WTC11 (cell line): ENCODE data around the gene SMAD3. TPM values are rescaled to one million over a fixed set of nuclear protein-coding genes. Genes with fewer than 3 reads are reported as not detected.

Source experiments
- ATAC-seq: fragments of 200-7000 bp; cut with Tn5 transposase; 2 replicates; pipeline ENCODE4 v1.10.0; 2021; ENCODE audit warnings: mild to moderate bottlenecking, moderate library complexity
- CTCF ChIA-PET: fragments of 300-600 bp; sonication (Branson Sonifier 250); formaldehyde crosslinking; loops from one replicate; lab custom pipeline; 2021; ENCODE audit warnings: antibody characterized with exemption; lab: Charles Lee
- POLR2A ChIA-PET: fragments of 350-600 bp; sonication (Branson Sonifier 250); formaldehyde crosslinking; loops from one replicate; lab custom pipeline; 2021; ENCODE audit warnings: antibody characterized with exemption; lab: Charles Lee
- DNase-seq: peaks from one replicate; pipeline ENCODE4 v3.0.0; 2021; ENCODE audit warnings: low spot score
- H3K27ac Mint-ChIP-seq: 2 replicates; pipeline ENCODE4 v1.8.0; 2021; ENCODE audit warnings: mixed read lengths
- H3K27me3 Mint-ChIP-seq: 2 replicates; pipeline ENCODE4 v1.8.0; 2021; ENCODE audit warnings: low read depth, mild to moderate bottlenecking, moderate library complexity, mixed read lengths
- H3K36me3 Mint-ChIP-seq: 2 replicates; pipeline ENCODE4 v1.8.0; 2021; ENCODE audit warnings: mixed read lengths
- H3K4me1 Mint-ChIP-seq: 2 replicates; pipeline ENCODE4 v1.8.0; 2022; ENCODE audit warnings: mixed read lengths
- H3K4me3 Mint-ChIP-seq: 2 replicates; pipeline ENCODE4 v1.8.0; 2021; ENCODE audit warnings: mild to moderate bottlenecking, moderate library complexity, mixed read lengths
- H3K9me3 Mint-ChIP-seq: 2 replicates; pipeline ENCODE4 v1.8.0; 2021; ENCODE audit warnings: mixed read lengths
- AFF4 ChIP-seq: sonication (generic); formaldehyde crosslinking; IDR thresholded peaks from 2 replicates; pipeline ENCODE4 v1.8.1; 2023; ENCODE audit warnings: mild to moderate bottlenecking, missing genetic modification reagents, borderline replicate concordance
- AR ChIP-seq: fragments of 250-450 bp; sonication (Bioruptor Pico); IDR thresholded peaks from 2 replicates; pipeline ENCODE4 v1.9.0; 2021; ENCODE audit warnings: mild to moderate bottlenecking
- ATF3 ChIP-seq: sonication (generic); formaldehyde crosslinking; conservative IDR thresholded peaks from 2 replicates; pipeline ENCODE4 v1.8.1; 2022; ENCODE audit warnings: mild to moderate bottlenecking, missing genetic modification reagents
- CBFB ChIP-seq: sonication (generic); formaldehyde crosslinking; IDR thresholded peaks from 2 replicates; pipeline ENCODE4 v1.8.1; 2022; ENCODE audit warnings: mild to moderate bottlenecking, low read depth, missing genetic modification reagents
- CTCF ChIP-seq: fragments of 200-600 bp; IDR thresholded peaks from 2 replicates; pipeline ENCODE4 v1.8.0; 2022; ENCODE audit warnings: antibody characterized with exemption
- EMX1 ChIP-seq: fragments of 250-450 bp; sonication (Bioruptor Pico); IDR thresholded peaks from 2 replicates; pipeline ENCODE4 v1.8.0; 2021; ENCODE audit warnings: mild to moderate bottlenecking
- ESRRA ChIP-seq: sonication (generic); formaldehyde crosslinking; IDR thresholded peaks from 2 replicates; pipeline ENCODE4 v1.8.1; 2022; ENCODE audit warnings: mild to moderate bottlenecking, missing genetic modification reagents, borderline replicate concordance
- GTF2I ChIP-seq: fragments of 250-450 bp; sonication (Bioruptor Pico); conservative IDR thresholded peaks from 2 replicates; pipeline ENCODE4 v1.4.0; 2021; ENCODE audit warnings: mild to moderate bottlenecking
- HMGXB4 ChIP-seq: sonication (generic); formaldehyde crosslinking; IDR thresholded peaks from 2 replicates; pipeline ENCODE4 v1.8.1; 2023; ENCODE audit warnings: mild to moderate bottlenecking, moderate library complexity, missing genetic modification reagents
- MLX ChIP-seq: sonication (generic); formaldehyde crosslinking; IDR thresholded peaks from 2 replicates; pipeline ENCODE4 v1.8.1; 2023; ENCODE audit warnings: mild to moderate bottlenecking, missing genetic modification reagents, moderate library complexity
- TCF7 ChIP-seq: sonication (generic); formaldehyde crosslinking; IDR thresholded peaks from 2 replicates; pipeline ENCODE4 v1.8.0; 2022; ENCODE audit warnings: mild to moderate bottlenecking, low read depth, missing genetic modification reagents, moderate library complexity
- ZNF121 ChIP-seq: sonication (generic); formaldehyde crosslinking; IDR thresholded peaks from 2 replicates; pipeline ENCODE4 v1.8.0; 2023; ENCODE audit warnings: missing genetic modification reagents
- total RNA-seq: library from RNA; stranded (reverse); gene quantifications from 3 replicates; pipeline ENCODE4 v1.2.3, GENCODE V29; 2021
- TF ChIP-seq, protein P1 (sequence below): sonication (generic); formaldehyde crosslinking; IDR thresholded peaks from 2 replicates; pipeline ENCODE4 v1.8.0; 2022; ENCODE audit warnings: mild to moderate bottlenecking, missing genetic modification reagents
- TF ChIP-seq, protein P2 (sequence below): sonication (generic); formaldehyde crosslinking; IDR thresholded peaks from 2 replicates; pipeline ENCODE4 v1.8.0; 2023; ENCODE audit warnings: missing genetic modification reagents
- TF ChIP-seq, protein P3 (sequence below): sonication (generic); formaldehyde crosslinking; IDR thresholded peaks from 2 replicates; pipeline ENCODE4 v1.8.1; 2022; ENCODE audit warnings: mild to moderate bottlenecking, missing genetic modification reagents, moderate library complexity, borderline replicate concordance

The SMAD3 gene
- total RNA-seq, 1 experiment from 2014 or later: 34.6 TPM

DNA sequence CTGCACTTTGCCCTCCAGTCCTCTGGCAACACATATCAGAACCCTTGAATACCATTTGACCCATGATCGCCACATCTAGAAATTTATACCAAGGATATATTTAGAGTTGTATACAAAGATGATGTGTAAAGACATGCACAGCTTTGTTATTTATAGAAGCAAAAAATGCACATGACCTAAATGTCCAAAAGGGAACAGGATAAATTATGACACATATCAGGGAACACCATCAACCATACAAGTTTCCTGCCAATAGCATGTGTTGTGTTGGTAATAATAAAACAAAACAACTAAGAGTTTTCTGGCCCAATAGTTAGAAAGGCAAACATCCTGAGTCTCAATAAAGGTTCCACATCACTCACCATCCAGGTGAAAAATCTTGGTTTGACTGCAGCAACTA, 137.6 kb downstream of the SMAD3 start (continued):
- TF ChIP-seq ATF3: no peak

- H3K27me3 Mint-ChIP-seq: no peaks in the 10 kb centered on the region
- POLR2A ChIA-PET: interaction anchor here (0.6 kb wide), 1 partner anchor 190 kb away, joined by 4 read pairs; no protein-coding TSS in a partner anchor
- no peak for ATAC-seq
These were observed 142.3 kb downstream of the SMAD3 start for GRCh38 chr15:67207555-67208207.

More at GRCh38 chr15:67207555-67208207, 142.3 kb downstream of the SMAD3 start:
- DNase-seq: no peak
- H3K36me3 Mint-ChIP-seq: peaks cover 9% of the 10 kb centered on the region
- CTCF ChIA-PET: interaction anchor here (1.7 kb wide), 1 partner anchor 226 kb away, joined by 3 read pairs; no protein-coding TSS in a partner anchor
- H3K27ac Mint-ChIP-seq: no peak overlapping the region
- H3K4me3 Mint-ChIP-seq: no peak overlapping the region
- H3K4me1 Mint-ChIP-seq: no peaks in the 10 kb centered on the region
- H3K9me3 Mint-ChIP-seq: no peaks in the 10 kb centered on the region
- TF ChIP-seq ATF3 (no peak), AR (CRISPR knock-in tag) (no peak), ZNF121 (CRISPR knock-in tag) (no peak), TCF7 (no peak), EMX1 (CRISPR knock-in tag) (no peak), HMGXB4 (CRISPR knock-in tag) (no peak), MLX (CRISPR knock-in tag) (no peak), AFF4 (CRISPR knock-in tag) (no peak), GTF2I (CRISPR knock-in tag) (no peak), ESRRA (CRISPR knock-in tag) (no peak), CBFB (CRISPR knock-in tag) (no peak), CTCF (no peak)
- TF ChIP-seq, protein P1, sequence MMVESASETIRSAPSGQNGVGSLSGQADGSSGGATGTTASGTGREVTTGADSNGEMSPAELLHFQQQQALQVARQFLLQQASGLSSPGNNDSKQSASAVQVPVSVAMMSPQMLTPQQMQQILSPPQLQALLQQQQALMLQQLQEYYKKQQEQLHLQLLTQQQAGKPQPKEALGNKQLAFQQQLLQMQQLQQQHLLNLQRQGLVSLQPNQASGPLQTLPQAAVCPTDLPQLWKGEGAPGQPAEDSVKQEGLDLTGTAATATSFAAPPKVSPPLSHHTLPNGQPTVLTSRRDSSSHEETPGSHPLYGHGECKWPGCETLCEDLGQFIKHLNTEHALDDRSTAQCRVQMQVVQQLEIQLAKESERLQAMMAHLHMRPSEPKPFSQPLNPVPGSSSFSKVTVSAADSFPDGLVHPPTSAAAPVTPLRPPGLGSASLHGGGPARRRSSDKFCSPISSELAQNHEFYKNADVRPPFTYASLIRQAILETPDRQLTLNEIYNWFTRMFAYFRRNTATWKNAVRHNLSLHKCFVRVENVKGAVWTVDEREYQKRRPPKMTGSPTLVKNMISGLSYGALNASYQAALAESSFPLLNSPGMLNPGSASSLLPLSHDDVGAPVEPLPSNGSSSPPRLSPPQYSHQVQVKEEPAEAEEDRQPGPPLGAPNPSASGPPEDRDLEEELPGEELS (CRISPR knock-in tag): no peak
- TF ChIP-seq, protein P2, sequence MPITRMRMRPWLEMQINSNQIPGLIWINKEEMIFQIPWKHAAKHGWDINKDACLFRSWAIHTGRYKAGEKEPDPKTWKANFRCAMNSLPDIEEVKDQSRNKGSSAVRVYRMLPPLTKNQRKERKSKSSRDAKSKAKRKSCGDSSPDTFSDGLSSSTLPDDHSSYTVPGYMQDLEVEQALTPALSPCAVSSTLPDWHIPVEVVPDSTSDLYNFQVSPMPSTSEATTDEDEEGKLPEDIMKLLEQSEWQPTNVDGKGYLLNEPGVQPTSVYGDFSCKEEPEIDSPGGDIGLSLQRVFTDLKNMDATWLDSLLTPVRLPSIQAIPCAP: no peak
- TF ChIP-seq, protein P3, sequence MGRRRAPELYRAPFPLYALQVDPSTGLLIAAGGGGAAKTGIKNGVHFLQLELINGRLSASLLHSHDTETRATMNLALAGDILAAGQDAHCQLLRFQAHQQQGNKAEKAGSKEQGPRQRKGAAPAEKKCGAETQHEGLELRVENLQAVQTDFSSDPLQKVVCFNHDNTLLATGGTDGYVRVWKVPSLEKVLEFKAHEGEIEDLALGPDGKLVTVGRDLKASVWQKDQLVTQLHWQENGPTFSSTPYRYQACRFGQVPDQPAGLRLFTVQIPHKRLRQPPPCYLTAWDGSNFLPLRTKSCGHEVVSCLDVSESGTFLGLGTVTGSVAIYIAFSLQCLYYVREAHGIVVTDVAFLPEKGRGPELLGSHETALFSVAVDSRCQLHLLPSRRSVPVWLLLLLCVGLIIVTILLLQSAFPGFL (CRISPR knock-in tag): no peak
